T-helper 17 cell (primary cell): Measurements from ENCODE around the gene OR51L1. TPM values are rescaled to one million over a fixed set of nuclear protein-coding genes. Genes with fewer than 3 reads are reported as not detected.

Source experiments
- ATAC-seq: fragments of 150-1000 bp; cut with Tn5 transposase; 2 replicates; pipeline ENCODE4 v1.10.0; 2021; ENCODE audit warnings: mild to moderate bottlenecking, moderate library complexity
- DNase-seq, 3 donors: peaks; one replicate each; pipeline versions ENCODE4 v3.0.0 to v3.0.0-alpha.2; 2020 to 2021
- H3K9me3 ChIP-seq: one replicate; pipeline ENCODE4 v1.7.0; 2013; ENCODE audit warnings: low read length, mild to moderate bottlenecking; ENCODE audit not compliant: control insufficient read depth, poor library complexity, severe bottlenecking
- H3K27ac Mint-ChIP-seq: one replicate; pipeline ENCODE4 v1.8.0; 2022; ENCODE audit warnings: mild to moderate bottlenecking, moderate library complexity, mixed read lengths
- H3K27me3 Mint-ChIP-seq: one replicate; pipeline ENCODE4 v1.8.0; 2022; ENCODE audit warnings: mixed read lengths
- H3K36me3 Mint-ChIP-seq: one replicate; pipeline ENCODE4 v1.8.0; 2022; ENCODE audit warnings: low read depth, mixed read lengths
- H3K4me1 Mint-ChIP-seq: one replicate; pipeline ENCODE4 v1.8.0; 2022; ENCODE audit warnings: mild to moderate bottlenecking, mixed read lengths
- H3K4me3 Mint-ChIP-seq: one replicate; pipeline ENCODE4 v1.8.0; 2022; ENCODE audit warnings: mild to moderate bottlenecking, moderate library complexity, mixed read lengths
- total RNA-seq, 4 donors: library from RNA in 2 of 4; stranded (reverse) in 2 of 4; gene quantifications; one replicate each; pipeline ENCODE4 v1.2.3 and lab custom pipeline; 2022 to 2026

OR51L1 gene
- total RNA-seq, 2 donors from 2014 or later: not detected

- Mint-ChIP-seq H3K27ac (no peak overlapping the region), H3K4me1 (no peaks in the 10 kb centered on the region), H3K4me3 (no peak overlapping the region), H3K36me3 (no peaks in the 10 kb centered on the region), H3K27me3 (peaks cover 5% of the 10 kb centered on the region)
- ATAC-seq: no peak
- DNase-seq: no peak
- no peaks in the 10 kb centered on the region for H3K9me3 ChIP-seq
Observed at GRCh38 chr11:5011254-5011653, 16.6 kb downstream of the OR51L1 start.

DNA sequence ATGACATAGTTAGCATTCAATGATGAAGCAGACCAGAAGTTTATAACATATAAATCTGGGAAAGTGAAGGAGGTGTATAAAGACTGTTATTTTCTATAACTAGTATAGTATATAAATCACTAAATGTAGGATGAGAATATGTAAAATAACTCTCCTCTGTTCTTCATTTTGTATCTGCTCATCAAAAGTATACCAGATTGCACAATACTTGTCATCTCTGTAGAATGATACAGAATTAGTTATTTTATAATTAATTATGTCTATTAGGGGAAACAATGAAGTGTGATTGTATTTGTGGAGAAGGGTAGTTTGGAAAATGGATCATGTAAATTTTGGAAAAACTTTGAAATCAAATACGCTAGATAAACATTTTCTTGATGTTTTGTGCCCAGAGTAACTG is 18.4 kb downstream of the OR51L1 start:
- H3K36me3 Mint-ChIP-seq: no peaks in the 10 kb centered on the region
- no peaks in the 10 kb centered on the region for H3K9me3 ChIP-seq
- H3K27ac Mint-ChIP-seq: no peak overlapping the region
- no peaks in the 10 kb centered on the region for H3K27me3 Mint-ChIP-seq
- H3K4me1 Mint-ChIP-seq: no peaks in the 10 kb centered on the region
- H3K4me3 Mint-ChIP-seq: no peak overlapping the region
- DNase-seq (no peak), ATAC-seq (no peak)

DNA sequence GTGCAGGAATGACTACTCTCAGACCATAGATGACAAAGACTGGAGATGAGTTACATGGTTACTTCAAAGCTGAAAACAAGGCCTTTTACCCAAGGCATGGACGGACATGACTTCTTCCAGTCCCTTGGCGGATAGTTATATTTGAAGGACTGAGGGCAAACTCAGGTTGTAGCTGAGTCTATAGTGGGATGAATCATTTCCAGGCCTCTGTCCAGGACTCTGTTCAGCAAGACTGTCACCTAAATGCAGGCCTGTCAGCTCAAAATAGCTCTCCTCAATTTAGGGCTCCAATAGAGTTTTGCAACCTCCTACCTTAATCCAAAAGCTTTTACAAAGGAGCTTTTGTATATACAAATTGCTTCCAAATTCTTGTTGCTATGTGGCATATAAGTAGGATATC is 27.3 kb downstream of the OR51L1 start:
- H3K27me3 Mint-ChIP-seq: no peaks in the 10 kb centered on the region
- H3K27ac Mint-ChIP-seq: no peak overlapping the region
- no peaks in the 10 kb centered on the region for H3K9me3 ChIP-seq
- H3K4me3 Mint-ChIP-seq: no peak overlapping the region
- ATAC-seq (no peak), DNase-seq (no peak)
- H3K36me3 Mint-ChIP-seq: no peaks in the 10 kb centered on the region
- H3K4me1 Mint-ChIP-seq: no peaks in the 10 kb centered on the region

- ATAC-seq (no peak), DNase-seq (no peak)
- no peaks in the 10 kb centered on the region for H3K9me3 ChIP-seq
- H3K36me3 Mint-ChIP-seq: no peaks in the 10 kb centered on the region
- H3K27me3 Mint-ChIP-seq: no peaks in the 10 kb centered on the region
- H3K4me1 Mint-ChIP-seq: no peaks in the 10 kb centered on the region
- H3K4me3 Mint-ChIP-seq: no peak overlapping the region
- no peak overlapping the region for H3K27ac Mint-ChIP-seq
Observed at GRCh38 chr11:5036669-5037068, 42.0 kb downstream of the OR51L1 start.

DNA sequence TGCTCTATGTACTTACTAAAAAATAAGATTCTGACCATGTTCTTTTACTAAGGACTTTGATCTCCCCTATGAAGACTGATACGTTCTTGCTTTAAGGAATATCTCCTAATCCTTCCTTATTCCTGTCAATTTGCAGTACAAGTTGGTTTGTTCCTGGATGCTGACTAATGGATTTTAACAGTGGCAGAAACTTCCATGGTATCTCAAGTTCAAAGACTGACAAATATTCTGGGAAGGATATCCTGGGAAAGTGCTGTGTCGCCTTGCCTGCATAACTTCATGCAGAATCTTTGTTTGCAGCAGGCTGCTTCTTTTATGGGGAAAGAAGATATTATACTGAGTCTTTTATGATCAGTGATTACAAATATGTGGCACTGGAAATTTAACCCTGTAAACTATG is 43.3 kb downstream of the OR51L1 start:
- Mint-ChIP-seq H3K27me3 (no peaks in the 10 kb centered on the region), H3K27ac (no peak overlapping the region), H3K4me3 (no peak overlapping the region), H3K36me3 (no peaks in the 10 kb centered on the region), H3K4me1 (no peaks in the 10 kb centered on the region)
- no peak for DNase-seq
- no peak for ATAC-seq
- no peaks in the 10 kb centered on the region for H3K9me3 ChIP-seq

- ATAC-seq: no peak
- no peaks in the 10 kb centered on the region for H3K9me3 ChIP-seq
- Mint-ChIP-seq H3K4me1 (no peaks in the 10 kb centered on the region), H3K36me3 (no peaks in the 10 kb centered on the region), H3K27ac (no peak overlapping the region), H3K27me3 (no peaks in the 10 kb centered on the region), H3K4me3 (no peak overlapping the region)
- no peak for DNase-seq
Observed at GRCh38 chr11:5038341-5038740, 43.7 kb downstream of the OR51L1 start.

GRCh38 chr11:5040876-5041275 is 46.2 kb downstream of the OR51L1 start:
- Mint-ChIP-seq H3K4me1 (no peaks in the 10 kb centered on the region), H3K27ac (no peak overlapping the region), H3K36me3 (no peaks in the 10 kb centered on the region), H3K27me3 (no peaks in the 10 kb centered on the region), H3K4me3 (no peak overlapping the region)
- ATAC-seq (no peak), DNase-seq (no peak)
- H3K9me3 ChIP-seq: no peaks in the 10 kb centered on the region

DNA sequence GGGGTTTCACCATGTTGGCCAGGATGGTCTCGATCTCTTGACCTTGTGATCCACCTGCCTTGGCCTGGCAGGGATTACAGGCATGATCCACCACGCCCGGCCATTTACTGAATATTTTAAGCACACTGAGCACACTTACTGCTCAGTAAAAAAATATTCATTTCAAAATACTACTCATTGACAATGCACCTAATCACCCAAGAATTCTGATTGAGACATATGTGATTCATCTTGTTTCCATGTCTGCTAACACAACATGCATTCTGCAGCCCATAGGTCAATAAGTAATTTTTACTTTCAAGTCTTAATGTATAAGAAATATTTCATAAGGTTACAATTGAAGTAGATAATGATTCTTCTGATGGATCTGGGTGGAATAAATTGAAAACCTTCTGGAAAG is 47.4 kb downstream of the OR51L1 start:
- DNase-seq (no peak), ATAC-seq (no peak)
- no peaks in the 10 kb centered on the region for H3K27me3 Mint-ChIP-seq
- no peaks in the 10 kb centered on the region for H3K36me3 Mint-ChIP-seq
- no peaks in the 10 kb centered on the region for H3K4me1 Mint-ChIP-seq
- no peaks in the 10 kb centered on the region for H3K9me3 ChIP-seq
- H3K27ac Mint-ChIP-seq: no peak overlapping the region
- H3K4me3 Mint-ChIP-seq: no peak overlapping the region

- Mint-ChIP-seq H3K27me3 (no peaks in the 10 kb centered on the region), H3K4me1 (no peaks in the 10 kb centered on the region), H3K4me3 (no peak overlapping the region), H3K27ac (no peak overlapping the region), H3K36me3 (no peaks in the 10 kb centered on the region)
- ATAC-seq: no peak
- no peak for DNase-seq
- H3K9me3 ChIP-seq: no peaks in the 10 kb centered on the region
Observed at GRCh38 chr11:5043380-5043779, 48.7 kb downstream of the OR51L1 start.

DNA sequence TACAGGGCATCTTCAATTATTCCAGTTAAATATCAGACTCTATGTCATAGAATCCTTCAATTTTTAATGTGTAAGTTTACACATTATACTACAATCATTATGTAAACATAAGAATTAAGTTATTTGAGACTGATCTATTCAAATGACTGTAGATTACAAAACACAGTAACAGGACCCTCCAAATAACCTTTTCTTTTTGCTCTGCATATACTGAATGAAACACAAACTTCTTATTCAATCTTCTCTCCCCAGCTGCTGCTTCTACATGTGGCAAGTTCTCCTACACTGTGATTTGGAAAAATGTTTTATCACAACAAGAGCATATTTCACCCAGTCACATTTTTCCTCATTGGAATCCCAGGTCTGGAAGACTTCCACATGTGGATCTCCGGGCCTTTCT is 51.6 kb downstream of the OR51L1 start, which contains the start of gene OR52J3:
Gene OR52J3, plus strand, starts transcription at position 301 of the 400 bp plus-strand sequence. Its CDS starts 0 bp downstream, at position 301.
- Mint-ChIP-seq H3K27ac (no peak within 1 kb of the TSS), H3K36me3 (no peaks in the 10 kb centered on the region), H3K4me3 (no peak within 1 kb of the TSS), H3K27me3 (peaks cover 4% of the 10 kb centered on the region), H3K4me1 (no peaks in the 10 kb centered on the region)
- H3K9me3 ChIP-seq: no peaks in the 10 kb centered on the region
- DNase-seq (no peak), ATAC-seq (no peak)

GRCh38 chr11:5046754-5047330 is 52.2 kb downstream of the OR51L1 start:
- no peak overlapping the region for H3K27ac Mint-ChIP-seq
- no peak for ATAC-seq
- H3K4me3 Mint-ChIP-seq: no peak overlapping the region

More at GRCh38 chr11:5046754-5047330, 52.2 kb downstream of the OR51L1 start:
- H3K27me3 Mint-ChIP-seq: peaks cover 4% of the 10 kb centered on the region
- no peaks in the 10 kb centered on the region for H3K36me3 Mint-ChIP-seq
- DNase-seq: no peak
- H3K9me3 ChIP-seq: no peaks in the 10 kb centered on the region
- no peaks in the 10 kb centered on the region for H3K4me1 Mint-ChIP-seq

Other genes starting within 250 kb of the OR51L1 start
- gene OR51F1, start 224.9 kb upstream of the OR51L1 start, total RNA-seq: not detected
- gene OR52R1, start 190.5 kb upstream of the OR51L1 start, total RNA-seq: not detected
- not detected for gene OR51F2, start 173.5 kb upstream of the OR51L1 start, total RNA-seq
- gene OR51S1, start 145.6 kb upstream of the OR51L1 start, total RNA-seq: not detected
- not detected for gene OR51T1, start 113.0 kb upstream of the OR51L1 start, total RNA-seq
- not detected for gene OR51A7, start 91.1 kb upstream of the OR51L1 start, total RNA-seq
- not detected for gene OR51G2, start 75.5 kb upstream of the OR51L1 start, total RNA-seq
- not detected for gene OR51G1, start 70.5 kb upstream of the OR51L1 start, total RNA-seq
- not detected for gene OR51A4, start 47.2 kb upstream of the OR51L1 start, total RNA-seq
- gene OR51A2, start 39.1 kb upstream of the OR51L1 start, total RNA-seq: not detected
- gene OR52J3, start 51.7 kb downstream of the OR51L1 start, total RNA-seq: not detected
- gene OR52E2, start 64.8 kb downstream of the OR51L1 start, total RNA-seq: not detected
- gene OR52E1, start 74.7 kb downstream of the OR51L1 start, total RNA-seq: not detected
- not detected for gene OR52A5, start 143.5 kb downstream of the OR51L1 start, total RNA-seq
- gene OR52A1, start 159.9 kb downstream of the OR51L1 start, total RNA-seq: not detected
- gene OR51V1, start 205.8 kb downstream of the OR51L1 start, total RNA-seq: not detected
- gene HBB, start 232.2 kb downstream of the OR51L1 start, total RNA-seq: 1 to 10 TPM in 1 of 2 donors, not detected in 1; 1.3 TPM
- 1 to 10 TPM in 1 of 2 donors, not detected in 1; 1.0 TPM for gene HBD, start 239.6 kb downstream of the OR51L1 start, total RNA-seq